Endothelial cell of umbilical vein (primary cell): ENCODE results near the gene PRR5. TPM values are rescaled to one million over a fixed set of nuclear protein-coding genes. Genes with fewer than 3 reads are reported as not detected.

ENCODE experiments used
- BruUV-seq: library from RNA; stranded (reverse); fragments of 400-500 nt; replicated peaks from 2 replicates; lab custom pipeline; 2021; lab: Mats Ljungman, UMichigan
- CTCF ChIA-PET: fragments of 300-600, 350-600 bp; sonication (Branson Sonifier 250); formaldehyde crosslinking; loops from one replicate; lab custom pipeline; 2021; ENCODE audit warnings: antibody characterized with exemption, inconsistent platforms; lab: Charles Lee
- POLR2A ChIA-PET: fragments of 300-600, 350-600 bp; sonication (Branson Sonifier 250); formaldehyde crosslinking; loops from one replicate; lab custom pipeline; 2021; ENCODE audit warnings: antibody characterized with exemption, inconsistent platforms; lab: Charles Lee
- DNase-seq: peaks from one replicate; pipeline ENCODE4 v3.0.0-alpha.2; 2011; ENCODE audit warnings: low read depth, low spot score
- FAIRE-seq: peaks from 2 replicates; lab custom pipeline; 2011; peaks lifted over from hg19 to GRCh38; lab: Jason Lieb, UNC
- H2AFZ ChIP-seq: 2 replicates; pipeline ENCODE4 v1.6.0; 2012; ENCODE audit warnings: low read depth, low read length, control low read depth, inconsistent platforms
- H3K27ac ChIP-seq: 2 replicates; pipeline ENCODE4 v1.5.1; 2011; ENCODE audit warnings: low read depth, mild to moderate bottlenecking, control low read depth, low read length, moderate library complexity; ENCODE audit not compliant: insufficient read depth
- H3K27me3 ChIP-seq, 2 experiments: 2 replicates each; pipeline versions ENCODE4 v1.6.0 to v1.6.1; 2011; ENCODE audit warnings: low read length in 2 of 2, mixed read lengths in 1 of 2; ENCODE audit not compliant: control insufficient read depth in 2 of 2, insufficient read depth in 2 of 2
- H3K36me3 ChIP-seq, 2 experiments: 2 replicates in 1 of 2; 3 replicates in 1 of 2; pipeline ENCODE4 v1.5.1; 2011; ENCODE audit warnings: low read length in 2 of 2, mild to moderate bottlenecking in 1 of 2, moderate library complexity in 1 of 2; ENCODE audit not compliant: control insufficient read depth in 2 of 2, insufficient read depth in 2 of 2; ENCODE audit errors: extremely low read depth in 1 of 2
- H3K4me1 ChIP-seq: 3 replicates; pipeline ENCODE4 v1.5.1; 2011; ENCODE audit warnings: mild to moderate bottlenecking, low read length; ENCODE audit not compliant: control insufficient read depth, insufficient read depth; ENCODE audit errors: extremely low read depth
- H3K4me2 ChIP-seq: 2 replicates; pipeline ENCODE4 v1.6.1; 2011; ENCODE audit warnings: low read length, control low read depth, mixed read lengths; ENCODE audit not compliant: insufficient read depth
- H3K4me3 ChIP-seq, 3 experiments: fragments of 200-600 bp in 1 of 3; sonication (generic), shearing (Covaris generic) in 1 of 3; replicated peaks in 1 of 3; 2 replicates each; pipeline ENCODE4 v1.5.1; 2011 to 2016; ENCODE audit warnings: control low read depth in 3 of 3, low read length in 3 of 3, mild to moderate bottlenecking in 2 of 3, inconsistent platforms in 1 of 3, low read depth in 1 of 3, moderate library complexity in 1 of 3; ENCODE audit not compliant: insufficient read depth in 1 of 3
- H3K79me2 ChIP-seq: 2 replicates; pipeline ENCODE4 v1.6.0; 2012; ENCODE audit warnings: low read length, inconsistent platforms; ENCODE audit not compliant: control insufficient read depth, insufficient read depth
- H3K9ac ChIP-seq: replicated peaks from 2 replicates; pipeline ENCODE3; 2011; ENCODE audit warnings: low read length, control low read depth; ENCODE audit not compliant: insufficient read depth; ENCODE audit errors: extremely low read depth
- H3K9me1 ChIP-seq: replicated peaks from 3 replicates; pipeline ENCODE4 v1.6.0; 2011; ENCODE audit warnings: mild to moderate bottlenecking, low read length; ENCODE audit not compliant: control insufficient read depth, insufficient read depth; ENCODE audit errors: extremely low read depth
- H3K9me3 ChIP-seq: replicated peaks from 2 replicates; pipeline ENCODE4 v1.5.1; 2012; ENCODE audit warnings: low read length, inconsistent platforms; ENCODE audit not compliant: control insufficient read depth, insufficient read depth
- H4K20me1 ChIP-seq: replicated peaks from 2 replicates; pipeline ENCODE3; 2011; ENCODE audit warnings: mild to moderate bottlenecking, low read length; ENCODE audit not compliant: control insufficient read depth, insufficient read depth; ENCODE audit errors: extremely low read depth
- EZH2 ChIP-seq: IDR thresholded peaks from 2 replicates; pipeline ENCODE4 v1.6.1; 2012; ENCODE audit warnings: borderline replicate concordance, low read depth, mild to moderate bottlenecking, moderate library complexity, low read length, inconsistent platforms; ENCODE audit not compliant: severe bottlenecking
- FOS ChIP-seq: IDR thresholded peaks from 2 replicates; pipeline ENCODE4 v1.6.1; 2011; ENCODE audit warnings: mild to moderate bottlenecking, low read length, moderate library complexity, borderline replicate concordance; ENCODE audit not compliant: insufficient read depth
- GATA2 ChIP-seq: IDR thresholded peaks from 2 replicates; pipeline ENCODE4 v1.7.0; 2011; ENCODE audit warnings: low read depth, mild to moderate bottlenecking, moderate library complexity, mixed read lengths, low read length; ENCODE audit not compliant: insufficient read length, insufficient read depth
- JUN ChIP-seq: IDR thresholded peaks from 2 replicates; pipeline ENCODE4 v1.6.1; 2011; ENCODE audit warnings: borderline replicate concordance, low read depth; ENCODE audit not compliant: insufficient read length, insufficient read depth
- MAX ChIP-seq: IDR thresholded peaks from 2 replicates; pipeline ENCODE4 v1.6.1; 2011; ENCODE audit not compliant: insufficient read depth, insufficient read length
- MYC ChIP-seq: IDR thresholded peaks from one replicate; pipeline ENCODE4 v1.6.1; 2011; ENCODE audit warnings: mild to moderate bottlenecking, low read depth, low read length
- POLR2A ChIP-seq: IDR thresholded peaks from 2 replicates; pipeline ENCODE4 v1.6.1; 2012; ENCODE audit warnings: low read depth, mild to moderate bottlenecking, control low read depth, low read length
- POLR2AphosphoS5 ChIP-seq: IDR thresholded peaks from 2 replicates; pipeline ENCODE4 v1.6.1; 2012; ENCODE audit warnings: low read depth, mild to moderate bottlenecking, control low read depth, low read length, moderate library complexity; ENCODE audit not compliant: insufficient read depth
- dilution Hi-C: fragments of 300-500 bp; cut with MboI; formaldehyde crosslinking; loops from one replicate; pipeline ENCODE4 v1.15.0; 2019; ENCODE audit warnings: low sequenced_read_pairs; ENCODE audit not compliant: extremely low pct_ligation_motif_present
- intact Hi-C: fragments of 100-400 bp; cut with micrococcal nuclease; formaldehyde crosslinking; loops from one replicate; pipeline ENCODE4 v1.10.0; 2022
- polyA plus RNA-seq, 4 experiments: library from polyadenylated mRNA; depleted of rRNA in 3 of 4; stranded (reverse) in 3 of 4; unstranded in 1 of 4; fragments of >200 nt; gene quantifications; 2 replicates each; pipeline versions ENCODE4 v1.2.1 to v1.2.3, GENCODE V29; 2011 to 2012; ENCODE audit warnings: missing spikeins in 1 of 4
- total RNA-seq: library from RNA; stranded (reverse); gene quantifications from 2 replicates; pipeline ENCODE4 v1.2.3, GENCODE V29; 2021
- TF ChIP-seq, protein P1 (sequence below), 2 donors: IDR thresholded peaks; 1 replicate in 1 of 2; 2 replicates in 1 of 2; pipeline ENCODE4 v1.5.1; 2011; ENCODE audit warnings: low read length in 2 of 2, mild to moderate bottlenecking in 2 of 2, moderate library complexity in 2 of 2, control low read depth in 1 of 2, inconsistent platforms in 1 of 2, low read depth in 1 of 2; ENCODE audit not compliant: insufficient read depth in 1 of 2; ENCODE audit errors: extremely low read depth in 1 of 2

The PRR5 gene
- total and polyA plus RNA-seq, 2 donors (not counting 3 experiments of a cell fraction or from before 2014, with no cell fraction given): 4.3 to 9.0 TPM

DNA sequence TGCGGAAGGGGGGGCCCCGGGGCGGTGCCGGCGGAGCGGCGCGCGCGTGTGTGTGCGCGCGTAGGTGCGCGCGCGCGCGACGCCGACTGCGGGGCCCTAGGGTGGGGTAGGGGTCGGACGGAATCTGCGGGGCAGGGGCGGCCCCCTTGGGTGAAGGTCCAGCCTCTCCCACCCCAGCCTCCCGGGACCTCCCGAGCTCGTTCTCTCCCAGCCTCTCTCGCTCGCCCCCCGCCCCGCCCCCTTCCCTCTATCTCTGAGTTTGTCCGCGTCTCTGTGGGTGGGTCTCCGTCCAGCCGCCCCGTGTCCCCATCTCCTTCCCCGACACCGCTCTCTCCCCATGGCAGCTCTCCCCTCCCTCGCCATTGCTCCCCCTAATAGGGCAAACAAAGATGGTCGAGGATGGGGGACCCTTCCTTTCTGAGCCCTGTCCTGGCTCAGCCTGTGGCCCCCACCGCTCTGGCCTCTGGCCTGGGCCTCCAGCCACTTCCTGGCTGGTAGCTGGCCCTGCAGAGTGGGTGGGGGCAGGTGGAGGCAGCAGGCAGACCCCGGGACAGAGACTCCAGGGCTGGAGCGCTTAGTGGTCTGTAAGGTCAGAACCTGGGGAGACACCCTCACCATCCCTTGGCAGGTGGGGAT, 33.0 kb upstream of the PRR5 start:
- Histone ChIP-seq H3K4me3 (peak overlapping the region in 2 of 3 experiments; percentile 37 to 50), H3K9me1 (no peaks in the 10 kb centered on the region), H3K4me1 (peaks cover 12% of the 10 kb centered on the region), H3K27me3 (peaks cover 0 to 2% of the 10 kb centered on the region in 2 experiments), H2AFZ (peak overlapping the region; percentile 77), H3K27ac (no peak overlapping the region), H3K79me2 (no peaks in the 10 kb centered on the region), H3K9me3 (no peaks in the 10 kb centered on the region), H3K36me3 (no peaks in the 10 kb centered on the region), H3K9ac (no peak overlapping the region), H4K20me1 (no peaks in the 10 kb centered on the region), H3K4me2 (peak overlapping the region; percentile 12)
- no peak for DNase-seq
- no peak for FAIRE-seq
- BruUV-seq: no TSS peak
- ChIA-PET CTCF (interaction anchor here (0.6 to 3.3 kb wide), 2 partner anchors 16 to 42 kb away, joined by 3 to 13 read pairs; no protein-coding TSS in a partner anchor), POLR2A (no interaction called here)
- TF ChIP-seq MAX: no peak
- no peak for TF ChIP-seq EZH2
- no peak for TF ChIP-seq GATA2
- no peak for TF ChIP-seq MYC
- no peak for TF ChIP-seq JUN
- no peak for TF ChIP-seq POLR2AphosphoS5
- TF ChIP-seq POLR2A: no peak
- TF ChIP-seq, protein P1, sequence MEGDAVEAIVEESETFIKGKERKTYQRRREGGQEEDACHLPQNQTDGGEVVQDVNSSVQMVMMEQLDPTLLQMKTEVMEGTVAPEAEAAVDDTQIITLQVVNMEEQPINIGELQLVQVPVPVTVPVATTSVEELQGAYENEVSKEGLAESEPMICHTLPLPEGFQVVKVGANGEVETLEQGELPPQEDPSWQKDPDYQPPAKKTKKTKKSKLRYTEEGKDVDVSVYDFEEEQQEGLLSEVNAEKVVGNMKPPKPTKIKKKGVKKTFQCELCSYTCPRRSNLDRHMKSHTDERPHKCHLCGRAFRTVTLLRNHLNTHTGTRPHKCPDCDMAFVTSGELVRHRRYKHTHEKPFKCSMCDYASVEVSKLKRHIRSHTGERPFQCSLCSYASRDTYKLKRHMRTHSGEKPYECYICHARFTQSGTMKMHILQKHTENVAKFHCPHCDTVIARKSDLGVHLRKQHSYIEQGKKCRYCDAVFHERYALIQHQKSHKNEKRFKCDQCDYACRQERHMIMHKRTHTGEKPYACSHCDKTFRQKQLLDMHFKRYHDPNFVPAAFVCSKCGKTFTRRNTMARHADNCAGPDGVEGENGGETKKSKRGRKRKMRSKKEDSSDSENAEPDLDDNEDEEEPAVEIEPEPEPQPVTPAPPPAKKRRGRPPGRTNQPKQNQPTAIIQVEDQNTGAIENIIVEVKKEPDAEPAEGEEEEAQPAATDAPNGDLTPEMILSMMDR (IDR thresholded peaks at IDR 0.05; ENCODE audit: extremely low read depth in 1 of 2, insufficient read depth in 1 of 2, low read depth in 1 of 2, low read length in 2 of 2): no peak
- no peak for TF ChIP-seq FOS
- dilution Hi-C loops: no loop called here
- intact Hi-C loops: no loop called here
